Sigmoid colon (tissue), 7 donors: ENCODE data around the gene P2RY11. TPM values are rescaled to one million over a fixed set of nuclear protein-coding genes. Genes with fewer than 3 reads are reported as not detected.

Experiments used
- DNase-seq: peaks from one replicate; pipeline ENCODE4 v3.0.0-alpha.2; 2019
- H3K27ac ChIP-seq, 4 donors: fragments of 200-600 bp; sonication (generic); one replicate each; pipeline ENCODE4 v1.5.1; 2016 to 2019; ENCODE audit warnings: mild to moderate bottlenecking in 1 of 4
- H3K27me3 ChIP-seq, 3 donors: fragments of 200-600 bp; sonication (generic); one replicate each; pipeline ENCODE4 v1.5.1; 2019; ENCODE audit warnings: mild to moderate bottlenecking in 1 of 3
- H3K36me3 ChIP-seq, 4 donors: fragments of 200-600 bp; sonication (generic); one replicate each; pipeline ENCODE4 v1.5.1; 2016 to 2019
- H3K4me1 ChIP-seq, 4 donors: fragments of 200-600 bp; sonication (generic); one replicate each; pipeline ENCODE4 v1.5.1; 2017 to 2019
- H3K4me3 ChIP-seq, 4 donors: fragments of 200-600 bp; sonication (generic); one replicate each; pipeline ENCODE4 v1.5.1; 2017 to 2019; ENCODE audit warnings: mild to moderate bottlenecking in 2 of 4, moderate library complexity in 1 of 4
- H3K9me3 ChIP-seq, 4 donors: fragments of 200-600 bp in 3 of 4; sonication (generic) in 3 of 4; one replicate each; pipeline versions ENCODE4 v1.5.1 to v1.6.1; 2013 to 2019
- CTCF ChIP-seq, 4 experiments: fragments of 450-650 bp in 3 of 4; fragments of 200-600 bp in 1 of 4; IDR thresholded peaks; one replicate each; pipeline ENCODE4 v1.5.1; 2016 to 2019; ENCODE audit warnings: antibody characterized with exemption in 4 of 4, mild to moderate bottlenecking in 3 of 4, moderate library complexity in 2 of 4
- EP300 ChIP-seq, 4 donors: sonication (generic); formaldehyde crosslinking; IDR thresholded peaks; one replicate each; pipeline ENCODE4 v1.6.1; 2017; ENCODE audit warnings: antibody characterized with exemption in 4 of 4
- POLR2A ChIP-seq, 2 donors: fragments of 450-650 bp; IDR thresholded peaks; one replicate each; pipeline ENCODE4 v1.6.1; 2016; ENCODE audit warnings: antibody characterized with exemption in 2 of 2, mild to moderate bottlenecking in 2 of 2, moderate library complexity in 2 of 2
- POLR2AphosphoS5 ChIP-seq, 4 donors: sonication (generic); formaldehyde crosslinking; IDR thresholded peaks; one replicate each; pipeline ENCODE4 v1.6.1; 2017; ENCODE audit warnings: antibody characterized with exemption in 4 of 4
- WGBS, 2 donors: extraction: QIAGEN DNeasy Blood & Tissue Kit; methylation state at CpG; one replicate each; pipeline ENCODE4 v1.1.7; 2013; 5-methylcytosine and 5-hydroxymethylcytosine counted together
- intact Hi-C: fragments of 100-400 bp; cut with DNase I; formaldehyde crosslinking; loops from one replicate; pipeline ENCODE4 v1.15.1; 2023
- polyA plus RNA-seq, 3 donors: library from polyadenylated mRNA; stranded (reverse); fragments of 200-250 nt; gene quantifications; one replicate each; pipeline ENCODE4 v1.2.3, GENCODE V29; 2013
- total RNA-seq, 4 donors: library from RNA; depleted of rRNA; stranded (reverse); fragments of >200 nt; gene quantifications; one replicate each; pipeline ENCODE4 v1.1.0, GENCODE V29; 2016
- donor health status: healthy with polysubstance abuse.
- donor health status: Bipolar disorder and iron deficiency.
- donor health status: healthy.

P2RY11 gene
- total and polyA plus RNA-seq, 7 donors, result 1.2 to 18.5 (median 3.9) TPM

GRCh38 chr19:10146142-10146541 is 34.6 kb downstream of the P2RY11 start:
- no peaks in the 10 kb centered on the region for H3K9me3 ChIP-seq
- DNase-seq, result no peak
- no peak for TF ChIP-seq POLR2A (IDR thresholded peaks at IDR 0.05)
- no peak for TF ChIP-seq POLR2AphosphoS5 (IDR thresholded peaks at IDR 0.05)
- no peak for TF ChIP-seq EP300 (IDR thresholded peaks at IDR 0.05)
- TF ChIP-seq CTCF (IDR thresholded peaks at IDR 0.05), result no peak
- intact Hi-C loops, result no loop called here
- H3K4me1 ChIP-seq, result no peaks in the 10 kb centered on the region
- peaks cover 30 to 94% (median 68%) of the 10 kb centered on the region in 4 donors for H3K36me3 ChIP-seq
- H3K4me3 ChIP-seq, result no peak overlapping the region
- H3K27me3 ChIP-seq, result no peaks in the 10 kb centered on the region
- H3K27ac ChIP-seq, result no peak overlapping the region
- 95 to 96% methylated on average over 14 of the region's 14 CpGs for WGBS, 2 donors

- H3K9me3 ChIP-seq, result no peaks in the 10 kb centered on the region
- TF ChIP-seq EP300 (IDR thresholded peaks at IDR 0.05), result no peak
- TF ChIP-seq POLR2A (IDR thresholded peaks at IDR 0.05), result no peak
- no peak for TF ChIP-seq CTCF (IDR thresholded peaks at IDR 0.05)
- no peak for TF ChIP-seq POLR2AphosphoS5 (IDR thresholded peaks at IDR 0.05)
- H3K36me3 ChIP-seq, result peaks cover 25 to 92% (median 62%) of the 10 kb centered on the region in 4 donors
- H3K4me3 ChIP-seq, result no peak overlapping the region
- no peaks in the 10 kb centered on the region for H3K27me3 ChIP-seq
- no peaks in the 10 kb centered on the region for H3K4me1 ChIP-seq
- H3K27ac ChIP-seq, result no peak overlapping the region
- intact Hi-C loops, result no loop called here
- WGBS, 2 donors, result 97% methylated on average over 12 of the region's 12 CpGs
- DNase-seq, result no peak
These were observed 37.9 kb downstream of the P2RY11 start for GRCh38 chr19:10149427-10149826.

- Histone ChIP-seq H3K4me1 (no peaks in the 10 kb centered on the region), H3K9me3 (no peaks in the 10 kb centered on the region), H3K27me3 (no peaks in the 10 kb centered on the region), H3K27ac (no peak overlapping the region), H3K4me3 (no peak overlapping the region), H3K36me3 (peaks cover 19 to 92% (median 56%) of the 10 kb centered on the region in 4 donors)
- DNase-seq, result no peak
- intact Hi-C loops, result no loop called here
- 94 to 96% methylated on average over 5 of the region's 5 CpGs for WGBS, 2 donors
- no peak for TF ChIP-seq CTCF (IDR thresholded peaks at IDR 0.05)
- TF ChIP-seq POLR2A (IDR thresholded peaks at IDR 0.05), result no peak
- no peak for TF ChIP-seq POLR2AphosphoS5 (IDR thresholded peaks at IDR 0.05)
- TF ChIP-seq EP300 (IDR thresholded peaks at IDR 0.05), result no peak
These were observed 40.0 kb downstream of the P2RY11 start for GRCh38 chr19:10151521-10151920.

- DNase-seq, result no peak
- no peaks in the 10 kb centered on the region for H3K9me3 ChIP-seq
- no peak overlapping the region for H3K4me3 ChIP-seq
- no peak overlapping the region for H3K27ac ChIP-seq
- 94 to 96% methylated on average over 3 of the region's 3 CpGs for WGBS, 2 donors
- TF ChIP-seq EP300 (IDR thresholded peaks at IDR 0.05), result no peak
- TF ChIP-seq POLR2A (IDR thresholded peaks at IDR 0.05), result no peak
- TF ChIP-seq CTCF (IDR thresholded peaks at IDR 0.05), result no peak
- TF ChIP-seq POLR2AphosphoS5 (IDR thresholded peaks at IDR 0.05), result no peak
- peaks cover 19 to 91% (median 54%) of the 10 kb centered on the region in 4 donors for H3K36me3 ChIP-seq
- intact Hi-C loops, result no loop called here
- no peaks in the 10 kb centered on the region for H3K27me3 ChIP-seq
- H3K4me1 ChIP-seq, result no peaks in the 10 kb centered on the region
These were observed 40.6 kb downstream of the P2RY11 start for GRCh38 chr19:10152100-10152499.

GRCh38 chr19:10155839-10156238 is 44.3 kb downstream of the P2RY11 start:
- Histone ChIP-seq H3K4me1 (no peaks in the 10 kb centered on the region), H3K36me3 (peaks cover 4 to 97% (median 62%) of the 10 kb centered on the region in 4 donors), H3K27me3 (no peaks in the 10 kb centered on the region), H3K9me3 (no peaks in the 10 kb centered on the region), H3K27ac (no peak overlapping the region), H3K4me3 (no peak overlapping the region)
- TF ChIP-seq EP300 (IDR thresholded peaks at IDR 0.05) (no peak), POLR2A (IDR thresholded peaks at IDR 0.05) (no peak), POLR2AphosphoS5 (IDR thresholded peaks at IDR 0.05) (no peak), CTCF (IDR thresholded peaks at IDR 0.05) (no peak)
- intact Hi-C loops, result no loop called here
- WGBS, 2 donors, result 87 to 89% methylated on average over 4 of the region's 4 CpGs
- no peak for DNase-seq
